Measurements from ENCODE around the gene HDAC6.
A peak's percentile ranks its signal among the peaks of the same experiment; 100 is the strongest.
"Not testable (repeated sequence)": the region's sequence is repeated elsewhere in the genome, so short reads cannot be mapped to it uniquely, and the experiment has no call there.

HDAC6 gene

GRCh38 chrX:48854898-48855297 lies 53.0 kb downstream of the HDAC6 start:
- no peak overlapping the region for H3K4me3 ChIP-seq (ENCODE audit: low read depth, low read length)
- TF ChIP-seq CTCF (IDR thresholded peaks at IDR 0.05; ENCODE audit: low read depth, low read length) = peak; percentile 45; the same call in 1 of the 2 replicates

DNA sequence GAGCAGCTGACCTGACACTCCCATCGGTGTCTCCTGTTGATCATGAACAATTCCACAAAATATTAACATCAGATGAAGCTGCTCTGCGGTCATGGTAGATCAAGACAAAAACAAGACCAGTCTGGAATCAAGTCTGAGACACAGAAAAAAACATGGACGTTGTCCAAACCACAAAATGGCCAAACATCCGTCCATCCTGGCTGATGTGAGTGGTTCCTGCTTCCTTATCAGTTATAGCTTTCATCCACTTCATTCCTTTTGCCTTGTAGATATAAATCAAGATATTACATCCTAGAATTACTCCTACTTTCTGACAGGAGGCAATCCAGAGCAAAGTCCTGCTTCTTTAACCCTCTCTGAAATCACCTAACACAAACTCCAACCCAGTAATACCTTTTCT lies 62.3 kb downstream of the HDAC6 start:
- no peak for TF ChIP-seq CTCF (IDR thresholded peaks at IDR 0.05; ENCODE audit: low read depth, low read length)
- H3K4me3 ChIP-seq (ENCODE audit: low read depth, low read length) = no peak overlapping the region

GRCh38 chrX:48872017-48872416 lies 70.2 kb downstream of the HDAC6 start:
- H3K4me3 ChIP-seq (ENCODE audit: low read depth, low read length) = not testable (repeated sequence)
